DMS 273 (cell line): ENCODE results near the gene PROSER3.

Experiments used
- DNase-seq: peaks from one replicate; lab custom pipeline; 2025; ENCODE audit not compliant: unreplicated experiment; lab: John Stamatoyannopoulos, UW

Gene PROSER3

DNA sequence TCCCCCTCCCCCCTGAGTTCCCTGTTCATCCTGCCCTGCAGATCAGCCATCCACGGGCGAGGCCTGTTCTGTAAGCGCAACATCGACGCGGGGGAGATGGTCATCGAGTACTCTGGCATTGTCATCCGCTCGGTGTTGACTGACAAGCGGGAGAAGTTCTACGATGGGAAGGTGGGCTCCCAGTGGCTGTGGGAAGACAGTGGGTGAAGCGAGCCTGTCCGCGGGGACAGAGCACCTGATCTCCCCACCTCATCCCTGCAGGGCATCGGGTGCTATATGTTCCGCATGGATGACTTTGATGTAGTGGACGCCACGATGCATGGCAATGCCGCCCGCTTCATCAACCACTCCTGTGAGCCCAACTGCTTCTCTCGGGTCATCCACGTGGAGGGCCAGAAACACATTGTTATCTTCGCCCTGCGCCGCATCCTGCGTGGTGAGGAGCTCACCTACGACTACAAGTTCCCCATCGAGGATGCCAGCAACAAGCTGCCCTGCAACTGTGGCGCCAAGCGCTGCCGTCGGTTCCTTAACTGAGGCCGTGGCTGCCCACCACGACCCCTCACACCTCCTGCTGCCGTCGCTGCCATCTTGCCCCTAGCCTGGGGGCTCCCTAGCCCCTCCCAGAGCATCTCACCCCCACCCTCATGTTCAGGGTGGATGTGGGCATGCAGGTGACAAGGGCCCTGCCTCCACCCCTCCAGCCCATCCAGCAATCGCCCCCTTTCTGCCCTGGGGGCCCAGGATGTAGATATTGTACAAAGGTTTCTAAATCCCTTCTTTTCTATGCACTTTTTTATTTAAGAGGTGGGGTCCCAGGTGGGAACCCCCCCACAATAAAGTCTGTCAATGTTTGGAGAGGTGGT, 19.7 kb upstream of the PROSER3 start:
- no peak for DNase-seq

DNA sequence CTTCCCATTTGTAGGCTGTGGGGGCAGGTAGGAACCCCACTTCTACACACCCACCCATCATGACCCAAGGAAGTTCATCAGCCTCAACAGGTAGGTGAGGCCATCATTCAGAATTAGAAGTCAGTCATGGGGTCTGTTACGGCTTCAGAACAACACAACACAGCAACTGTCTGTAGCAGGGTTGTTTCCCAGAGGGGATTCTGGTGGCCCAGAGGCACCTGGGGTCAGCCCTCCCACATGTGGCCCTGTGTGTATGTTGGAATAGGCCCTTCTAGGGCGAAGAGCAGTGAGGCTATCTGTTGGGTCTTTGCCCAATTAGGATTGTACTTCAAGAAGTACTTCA, 19.1 kb upstream of the PROSER3 start:
- DNase-seq, result no peak

DNA sequence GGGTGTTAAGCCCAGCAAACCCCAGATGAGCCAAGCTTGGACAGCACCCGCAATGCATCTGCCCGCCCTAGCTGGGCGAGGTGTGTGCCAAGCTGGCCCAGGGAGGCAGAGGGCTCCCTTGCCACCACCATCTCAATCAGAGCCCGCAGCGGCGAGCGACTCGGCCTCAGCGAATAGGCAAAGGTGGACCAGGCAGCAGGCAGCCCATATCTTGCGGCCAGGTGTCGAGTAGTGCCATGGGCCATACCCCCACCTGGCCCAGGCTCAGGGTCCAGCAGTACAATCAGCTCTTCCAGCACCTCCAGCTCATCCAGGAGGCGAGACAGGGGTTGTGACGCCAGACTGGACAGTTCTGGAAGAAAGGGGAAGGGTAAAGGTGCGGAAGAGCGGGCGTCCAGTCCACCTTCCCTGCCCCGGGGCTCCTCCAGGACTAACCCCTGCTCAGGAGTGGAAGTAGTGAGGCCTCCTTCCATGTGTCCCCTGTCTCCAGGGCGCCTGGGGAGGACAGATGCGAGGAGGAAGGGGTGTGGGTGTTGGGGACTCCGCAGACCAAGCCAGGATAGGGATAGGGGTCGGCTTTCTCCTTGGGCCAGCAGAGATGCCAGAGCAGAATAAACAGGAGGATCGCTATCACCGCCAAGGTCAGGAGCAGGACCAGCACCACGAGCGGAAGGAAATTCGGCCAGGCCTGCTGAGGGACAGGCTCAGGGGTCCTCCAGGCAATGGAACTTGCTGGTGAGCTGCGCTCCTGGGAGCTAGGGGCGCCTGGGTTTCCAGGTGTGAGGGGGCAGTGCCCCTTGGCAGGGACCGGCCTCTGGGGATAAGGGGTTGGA, 18.5 kb upstream of the PROSER3 start:
- DNase-seq, result peak; percentile 24

DNA sequence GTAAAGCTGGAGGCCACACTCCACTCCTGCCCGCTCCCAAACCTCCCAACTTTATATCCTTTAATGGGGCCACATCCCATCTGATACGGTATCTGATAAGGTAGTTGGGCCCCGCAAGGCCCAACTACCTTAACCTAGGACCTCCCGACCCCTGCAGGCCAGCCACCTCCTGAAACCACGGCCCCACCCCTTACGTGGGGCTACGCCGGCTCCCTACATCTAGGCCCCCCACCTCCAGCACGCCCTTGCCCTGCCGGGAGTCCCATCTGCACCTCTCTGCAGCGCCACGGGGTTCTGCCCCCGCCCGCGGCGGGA, 17.9 kb upstream of the PROSER3 start:
- DNase-seq, result no peak

DNA sequence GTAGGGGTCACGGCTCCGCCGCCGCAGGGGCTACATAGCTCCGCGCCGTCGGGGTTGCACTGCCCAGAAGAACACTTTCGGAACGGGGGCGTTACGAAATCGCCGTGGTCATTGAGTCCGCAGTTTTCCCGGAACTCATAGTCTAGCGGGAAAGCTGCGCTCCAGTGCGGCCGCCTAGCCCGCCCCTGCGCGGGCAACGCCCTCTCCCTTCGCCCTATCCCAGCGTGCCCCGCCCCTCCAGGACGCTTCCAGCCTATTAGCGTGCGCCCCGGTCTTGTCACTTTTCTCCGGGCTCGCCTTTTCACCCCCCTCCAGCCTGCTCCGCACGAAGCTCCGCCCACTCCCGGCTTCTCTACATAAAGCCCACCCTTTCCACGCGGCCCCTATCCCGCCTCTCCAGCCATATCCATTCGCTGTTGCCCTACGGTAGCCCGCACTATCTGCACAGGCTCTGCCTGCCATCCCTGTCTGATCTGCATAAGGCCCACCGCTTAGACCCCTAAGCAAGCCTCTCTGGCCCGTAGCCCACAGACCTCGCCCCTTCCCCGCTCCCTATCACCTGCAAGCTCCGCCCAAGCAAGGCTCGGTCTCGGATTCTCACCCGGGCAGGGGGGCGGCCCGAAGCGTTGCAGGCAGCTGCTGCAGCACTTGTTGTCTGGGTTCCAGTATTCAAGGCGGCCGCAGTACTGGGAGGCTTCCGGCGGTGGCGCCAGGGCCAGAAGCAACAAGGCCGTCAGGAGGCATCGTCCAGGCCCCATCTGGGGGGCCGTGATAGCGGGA, 17.4 kb upstream of the PROSER3 start:
- peak; percentile 99 for DNase-seq

DNA sequence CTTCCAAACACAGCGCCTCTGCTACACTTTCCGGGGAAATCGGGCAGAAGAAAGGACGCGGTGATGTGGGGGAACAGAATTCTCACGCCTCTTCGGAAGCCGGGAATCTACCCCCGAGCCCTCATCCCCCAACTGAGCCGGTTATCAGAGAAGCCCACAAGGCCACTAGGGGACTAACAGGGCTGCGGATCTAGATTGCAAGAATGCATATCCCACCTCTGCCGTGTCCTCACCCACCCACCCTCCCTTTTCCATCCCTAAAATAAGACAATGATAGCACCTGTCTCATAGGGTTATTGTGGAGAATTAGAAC, 16.8 kb upstream of the PROSER3 start:
- DNase-seq, result no peak

DNA sequence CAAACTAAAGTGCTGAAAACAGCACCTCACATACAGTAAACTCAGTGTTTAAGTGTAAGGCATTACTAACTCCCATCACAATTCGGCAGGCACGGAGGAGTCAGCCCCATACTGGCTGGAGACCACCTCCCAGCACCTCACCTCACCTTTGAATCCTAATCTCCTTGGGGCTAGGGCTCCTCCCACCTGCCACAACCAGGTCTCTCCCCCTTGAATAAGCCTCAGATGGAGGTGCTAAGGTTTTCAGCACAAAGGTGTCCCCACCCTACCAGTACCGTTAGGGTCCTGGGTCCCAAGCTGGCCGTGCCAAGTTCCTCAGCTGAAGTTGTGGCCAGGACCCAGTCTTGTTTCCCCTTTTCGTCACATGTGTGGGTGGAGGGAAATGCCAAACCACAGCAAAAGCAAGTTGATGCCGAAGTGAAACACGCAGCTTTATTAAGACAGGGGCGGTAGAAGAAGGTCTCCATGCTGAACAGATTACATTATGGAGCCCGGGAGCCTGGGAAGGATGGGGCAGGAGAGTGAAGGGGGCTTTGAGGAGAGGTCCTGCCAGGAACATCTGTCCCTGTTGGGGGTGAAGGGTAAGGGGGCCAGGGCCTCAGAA, 15.8 kb upstream of the PROSER3 start, which contains the start of gene IGFLR1:
TSS of gene IGFLR1 (minus strand) at position 332 of the 604 bp plus-strand sequence. CDS start 1,272 bp downstream, outside the sequence.
- no peak for DNase-seq

DNA sequence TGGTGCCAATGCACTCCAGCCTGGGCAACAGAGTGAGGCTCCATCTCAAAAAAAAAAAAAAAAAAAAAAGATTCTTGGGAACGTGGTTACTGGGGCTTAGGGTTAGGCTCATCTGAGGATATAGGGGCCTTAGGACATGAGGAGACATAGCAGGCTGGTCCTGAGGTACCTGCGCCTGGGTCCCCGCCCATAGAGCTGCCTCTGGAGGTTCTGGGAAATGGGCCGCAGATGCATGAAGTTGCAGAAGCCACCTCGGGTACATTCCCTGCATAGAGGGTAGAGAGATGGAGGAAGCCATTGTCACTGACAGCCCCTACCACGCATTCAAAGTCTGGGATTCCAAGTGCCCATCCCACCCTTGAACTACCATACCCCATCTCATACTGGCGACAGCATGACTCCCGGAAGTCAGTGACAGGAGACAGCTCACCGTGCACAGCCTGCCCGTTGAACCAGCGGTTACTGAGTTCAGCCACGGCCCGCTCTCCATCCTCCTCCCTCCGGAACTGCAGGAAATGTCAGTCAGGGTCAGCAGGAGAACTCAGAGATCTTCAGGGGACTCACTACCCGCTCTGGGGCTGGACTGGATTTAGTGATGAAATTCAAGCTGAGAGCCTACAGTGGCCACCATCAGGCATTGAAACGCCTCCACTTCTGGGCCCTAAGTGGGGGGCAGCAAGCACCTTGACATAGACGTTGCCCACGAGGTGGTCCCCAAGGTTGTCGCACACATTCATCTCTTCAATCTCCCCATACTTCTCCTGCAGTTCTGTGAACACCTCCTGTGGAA, 14.1 kb upstream of the PROSER3 start:
- DNase-seq, result no peak

DNA sequence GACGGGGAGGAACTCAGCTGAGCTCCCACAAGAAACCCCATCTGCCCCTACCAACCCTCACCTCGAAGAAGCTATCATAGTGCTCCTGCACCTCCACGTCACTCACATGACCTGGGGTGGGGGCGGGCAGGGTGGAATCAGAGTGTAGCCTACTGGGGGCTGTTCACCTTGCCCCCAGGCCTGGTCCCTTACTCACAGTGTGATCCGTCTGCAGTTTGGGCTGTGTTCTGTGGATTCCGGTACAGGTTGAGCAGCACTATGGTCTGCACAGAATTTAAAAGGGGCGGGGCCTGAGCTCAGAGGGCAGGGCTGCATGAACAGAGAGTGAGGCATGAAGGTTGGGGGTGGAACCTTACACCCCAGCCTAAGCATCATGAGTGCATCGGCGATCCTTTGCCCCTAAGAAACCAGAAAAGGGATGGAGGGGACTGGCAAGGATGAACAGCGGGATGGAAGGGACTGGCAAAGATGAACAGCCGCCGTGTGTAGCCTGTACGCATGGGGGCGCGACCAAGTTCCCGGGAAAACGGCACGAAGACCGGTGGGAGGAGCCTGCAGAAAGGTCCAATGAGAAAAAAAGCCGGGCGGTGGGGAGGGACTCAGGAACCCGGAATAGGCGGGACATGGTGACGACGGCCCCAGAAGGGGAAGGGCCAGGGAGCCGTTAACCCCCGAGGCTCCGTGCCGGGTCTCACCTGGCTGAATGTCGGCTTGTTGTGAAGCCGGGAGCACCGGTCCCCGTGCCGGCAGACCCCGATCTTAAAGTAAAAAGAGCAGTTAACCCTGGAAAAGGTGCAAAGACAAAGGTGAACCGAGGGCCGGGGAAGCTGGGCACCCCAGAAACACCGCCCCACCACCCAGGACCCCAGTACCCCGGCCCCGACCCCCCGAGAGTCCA, 13.3 kb upstream of the PROSER3 start:
- peak; percentile 99 for DNase-seq

DNA sequence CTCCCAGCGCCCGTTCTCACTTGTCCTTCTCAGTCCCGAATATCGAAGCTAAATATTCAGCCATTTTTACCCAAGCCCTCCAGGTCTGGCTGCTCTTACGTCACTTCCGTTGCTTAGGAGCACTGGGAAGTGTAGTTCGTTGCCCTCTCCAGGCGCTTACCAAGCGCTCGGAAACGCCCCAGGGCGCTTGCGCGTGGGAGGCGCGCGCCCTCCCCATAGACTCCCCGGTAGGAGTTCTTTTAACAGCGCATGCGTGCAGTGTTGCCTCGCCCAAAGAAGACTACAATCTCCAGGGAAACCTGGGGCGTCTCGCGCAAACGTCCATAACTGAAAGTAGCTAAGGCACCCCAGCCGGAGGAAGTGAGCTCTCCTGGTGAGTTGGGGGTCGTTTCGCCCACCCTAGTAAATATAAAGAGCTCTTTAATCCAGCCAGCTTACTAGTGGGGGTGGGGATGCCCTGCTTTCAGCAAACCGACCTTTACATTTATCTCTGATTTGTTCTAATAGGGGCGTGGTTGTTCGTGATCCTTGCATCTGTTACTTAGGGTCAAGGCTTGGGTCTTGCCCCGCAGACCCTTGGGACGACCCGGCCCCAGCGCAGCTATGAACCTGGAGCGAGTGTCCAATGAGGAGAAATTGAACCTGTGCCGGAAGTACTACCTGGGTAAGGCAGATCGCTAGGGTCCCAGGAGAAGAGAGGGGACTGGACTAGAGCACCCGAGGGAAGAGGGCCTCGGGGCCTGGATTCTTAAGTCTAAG, 12.5 kb upstream of the PROSER3 start, which contains the start of the genes PSENEN and U2AF1L4:
TSS of gene PSENEN (plus strand) at position 324 of the 759 bp plus-strand sequence. CDS start at position 604, 280 bp downstream.
TSS of gene U2AF1L4 (minus strand) at position 91 of the 759 bp plus-strand sequence. CDS start at position 64, 27 bp downstream.
- peak; percentile 100 for DNase-seq

DNA sequence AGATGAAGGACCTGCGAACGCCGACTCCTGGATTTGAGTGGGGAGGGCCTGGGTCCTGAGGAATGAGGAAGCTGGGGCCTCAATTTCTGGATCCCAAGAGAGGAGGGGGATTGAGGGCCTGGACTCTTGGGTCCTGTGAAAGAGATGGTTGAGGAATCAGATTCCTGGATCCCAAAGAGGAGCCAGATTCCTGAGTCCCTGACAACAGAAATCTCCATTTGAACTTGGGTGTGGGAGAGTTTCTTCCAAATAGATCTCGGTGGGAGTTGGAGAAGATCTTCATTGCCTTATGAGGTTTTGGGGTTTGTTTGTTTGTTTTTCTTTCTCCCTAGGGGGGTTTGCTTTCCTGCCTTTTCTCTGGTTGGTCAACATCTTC, 11.9 kb upstream of the PROSER3 start:
- DNase-seq, result no peak

DNA sequence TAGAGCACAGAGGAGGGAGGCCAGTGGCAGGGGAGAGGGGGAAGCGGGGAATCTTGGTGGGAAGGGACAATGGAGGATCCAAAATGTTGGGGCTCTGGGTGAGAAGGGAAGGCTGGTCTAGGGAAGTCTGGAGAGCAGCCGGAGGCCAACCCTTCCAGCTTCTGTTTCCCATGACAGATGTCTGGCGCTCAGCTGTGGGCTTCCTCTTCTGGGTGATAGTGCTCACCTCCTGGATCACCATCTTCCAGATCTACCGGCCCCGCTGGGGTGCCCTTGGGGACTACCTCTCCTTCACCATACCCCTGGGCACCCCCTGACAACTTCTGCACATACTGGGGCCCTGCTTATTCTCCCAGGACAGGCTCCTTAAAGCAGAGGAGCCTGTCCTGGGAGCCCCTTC, 11.4 kb upstream of the PROSER3 start:
- DNase-seq, result no peak

DNA sequence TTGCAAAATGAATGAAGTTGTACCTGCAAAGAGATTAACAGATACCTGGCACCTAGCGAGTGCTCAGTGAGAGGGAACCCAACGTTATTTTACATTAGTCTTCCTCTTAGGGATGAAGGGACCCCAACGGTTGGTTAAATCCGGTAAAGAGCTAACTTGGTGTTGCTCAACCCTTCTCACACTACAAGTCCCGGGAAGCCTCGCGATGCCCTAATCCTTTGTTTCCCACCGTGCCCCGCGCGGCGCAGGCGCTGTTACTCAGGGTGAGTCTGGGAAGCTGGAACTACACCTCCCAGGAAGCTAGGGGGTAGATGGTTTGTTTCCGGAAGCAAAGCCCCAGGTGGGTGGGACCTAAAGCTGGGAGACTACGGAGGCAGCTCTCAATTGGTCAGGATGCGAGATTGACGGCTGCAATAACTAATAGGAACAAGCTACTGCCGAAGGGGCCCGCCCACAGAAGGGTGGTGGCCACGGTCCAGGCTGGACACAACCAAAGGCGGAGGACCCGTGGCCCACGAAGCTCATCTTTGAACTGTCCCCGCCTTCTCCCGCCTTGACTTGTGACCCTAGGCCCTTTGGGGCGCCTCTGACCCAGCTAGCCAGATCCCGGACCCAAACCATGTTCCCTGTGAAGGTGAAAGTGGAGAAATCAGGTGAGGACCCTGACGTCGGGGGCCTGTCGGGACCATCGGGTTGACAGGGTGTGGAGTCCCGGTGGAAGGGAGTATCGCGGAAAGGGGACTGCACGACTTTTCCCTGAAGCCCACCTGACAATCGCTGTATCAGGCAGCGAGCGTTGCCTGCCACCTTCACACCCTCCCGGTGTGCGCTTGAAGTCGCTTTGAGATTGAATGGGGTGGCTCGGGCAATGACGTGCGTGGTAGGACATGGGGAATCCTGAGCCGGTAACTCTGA, 9.6 kb upstream of the PROSER3 start, which contains the start of gene LIN37:
TSS of gene LIN37 (plus strand) at position 471 of the 915 bp plus-strand sequence. CDS start at position 620, 149 bp downstream.
- DNase-seq, result peak; percentile 100

DNA sequence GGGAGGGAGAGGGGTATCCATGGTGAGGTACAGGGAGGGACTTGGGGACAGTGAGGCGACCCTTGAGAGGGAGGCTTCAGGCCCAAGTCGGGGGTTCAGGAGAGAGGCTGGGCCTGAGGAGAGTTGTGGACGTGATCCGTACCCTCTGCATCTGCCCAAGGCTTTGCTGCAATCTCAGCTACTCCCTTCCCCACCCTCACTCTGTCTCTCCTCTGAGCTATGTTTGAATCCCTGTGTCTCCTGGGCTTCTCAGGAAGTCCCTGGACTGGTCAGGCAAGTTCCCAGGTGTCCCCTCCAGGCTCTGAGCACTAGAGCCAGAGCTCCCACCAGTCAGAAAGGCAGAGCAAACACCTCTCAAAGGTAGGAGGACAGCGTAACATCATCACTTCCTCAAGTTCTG, 7.8 kb upstream of the PROSER3 start:
- DNase-seq, result no peak

DNA sequence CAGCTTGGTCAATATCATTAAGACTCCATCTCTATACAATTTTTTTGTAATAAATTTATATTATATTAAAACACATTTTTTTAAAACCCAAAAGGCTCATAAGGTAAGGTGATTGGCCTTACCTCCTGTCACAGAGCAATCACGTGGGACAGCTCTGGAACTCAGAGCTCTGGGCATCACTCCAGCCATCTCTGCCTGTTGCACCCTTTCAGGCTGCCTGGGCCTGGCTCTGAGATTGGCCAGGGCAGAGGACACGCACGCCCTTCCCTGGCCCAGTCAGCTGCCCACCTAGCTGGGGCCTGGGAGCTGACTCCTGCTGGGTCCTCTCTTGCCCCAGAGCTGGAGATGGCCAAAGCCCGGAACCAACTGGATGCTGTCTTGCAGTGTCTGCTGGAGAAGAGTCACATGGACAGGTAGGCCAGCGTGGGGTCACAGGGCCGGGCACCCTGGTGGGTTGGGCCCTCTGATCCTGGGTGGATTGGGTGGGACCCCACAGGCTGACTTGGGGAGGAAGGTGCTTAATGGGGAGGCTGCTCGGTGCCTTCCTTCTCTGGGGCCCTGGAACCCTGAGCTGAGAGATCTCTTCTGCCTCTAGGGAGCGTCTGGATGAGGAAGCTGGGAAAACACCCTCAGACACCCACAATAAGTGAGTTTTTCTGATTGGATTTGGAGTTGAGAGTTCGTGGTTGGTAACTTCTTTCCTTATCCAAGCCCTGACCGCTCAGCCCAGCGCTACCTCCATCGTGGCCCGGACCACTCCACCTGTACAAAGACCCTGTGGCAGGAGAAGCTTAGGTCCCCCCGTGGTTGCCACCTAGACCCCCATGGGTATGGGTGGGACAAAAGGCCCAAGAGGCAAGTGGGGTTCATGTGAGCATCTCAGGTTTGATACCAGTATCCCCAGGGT, 5.9 kb upstream of the PROSER3 start:
- no peak for DNase-seq

DNA sequence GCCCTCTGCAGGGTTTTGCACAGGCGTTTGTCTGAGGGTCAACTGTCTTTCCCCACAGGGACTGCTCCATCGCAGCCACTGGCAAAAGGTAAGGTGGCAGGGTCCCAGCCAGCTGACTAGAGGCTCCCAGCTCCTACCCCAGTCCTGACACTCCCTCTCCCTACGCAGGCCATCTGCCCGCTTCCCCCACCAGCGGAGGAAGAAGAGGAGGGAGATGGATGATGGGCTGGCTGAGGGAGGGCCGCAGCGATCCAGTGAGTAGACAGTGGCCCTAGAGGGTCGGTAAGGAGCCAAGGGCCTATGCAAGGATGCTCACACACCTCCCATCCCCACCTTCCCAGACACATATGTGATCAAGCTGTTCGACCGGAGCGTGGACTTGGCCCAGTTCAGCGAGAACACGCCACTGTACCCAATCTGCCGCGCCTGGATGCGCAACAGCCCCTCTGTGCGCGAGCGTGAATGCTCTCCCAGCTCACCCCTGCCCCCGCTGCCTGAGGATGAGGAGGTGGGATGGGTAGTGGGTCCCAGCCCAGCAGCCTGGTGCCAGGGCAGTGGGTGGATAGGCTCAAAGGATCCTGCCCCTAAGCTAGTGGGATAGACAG, 5.1 kb upstream of the PROSER3 start:
- no peak for DNase-seq
